Keratinocyte (primary cell): Measurements from ENCODE around the gene TMBIM1. TPM values are rescaled to one million over a fixed set of nuclear protein-coding genes. Genes with fewer than 3 reads are reported as not detected.

ENCODE experiments used
- DNase-seq: peaks from one replicate; pipeline ENCODE4 v3.0.0-alpha.2; 2011; ENCODE audit warnings: low read depth, missing footprints, low spot score
- FAIRE-seq: peaks from 2 replicates; lab custom pipeline; 2011; peaks lifted over from hg19 to GRCh38; lab: Jason Lieb, UNC
- H2AFZ ChIP-seq: 2 replicates; pipeline ENCODE4 v1.6.0; 2012; ENCODE audit warnings: low read length, control low read depth, inconsistent platforms; ENCODE audit not compliant: control insufficient read depth
- H3K27ac ChIP-seq: 2 replicates; pipeline ENCODE4 v1.5.1; 2011; ENCODE audit warnings: low read length; ENCODE audit not compliant: control insufficient read depth, insufficient read depth
- H3K27me3 ChIP-seq: 3 replicates; pipeline ENCODE4 v1.6.0; 2011; ENCODE audit warnings: low read length; ENCODE audit not compliant: control insufficient read depth, insufficient read depth; ENCODE audit errors: extremely low read depth
- H3K36me3 ChIP-seq, 2 experiments: 2 replicates in 1 of 2; 3 replicates in 1 of 2; pipeline ENCODE4 v1.5.1; 2011; ENCODE audit warnings: low read length in 2 of 2, mild to moderate bottlenecking in 1 of 2; ENCODE audit not compliant: control insufficient read depth in 2 of 2, insufficient read depth in 2 of 2; ENCODE audit errors: extremely low read depth in 1 of 2
- H3K4me1 ChIP-seq: 3 replicates; pipeline ENCODE4 v1.5.1; 2011; ENCODE audit warnings: low read length; ENCODE audit not compliant: control insufficient read depth, insufficient read depth; ENCODE audit errors: extremely low read depth
- H3K4me2 ChIP-seq: 3 replicates; pipeline ENCODE4 v1.6.0; 2011; ENCODE audit warnings: low read depth, low read length; ENCODE audit not compliant: control insufficient read depth, insufficient read depth; ENCODE audit errors: extremely low read depth
- H3K4me3 ChIP-seq, 3 experiments: fragments of 200-600 bp in 1 of 3; sonication (generic) in 1 of 3; 2 replicates in 2 of 3; 3 replicates in 1 of 3; pipeline ENCODE4 v1.5.1; 2011 to 2016; ENCODE audit warnings: low read length in 3 of 3, mild to moderate bottlenecking in 3 of 3, control low read depth in 2 of 3, inconsistent platforms in 1 of 3, low read depth in 1 of 3, mixed read lengths in 1 of 3, mixed run types in 1 of 3, moderate library complexity in 1 of 3; ENCODE audit not compliant: control insufficient read depth in 2 of 3, insufficient read depth in 2 of 3; ENCODE audit errors: extremely low read depth in 1 of 3
- H3K79me2 ChIP-seq: 2 replicates; pipeline ENCODE4 v1.6.0; 2012; ENCODE audit warnings: low read length; ENCODE audit not compliant: control insufficient read depth, insufficient read depth
- H3K9ac ChIP-seq: 3 replicates; pipeline ENCODE4 v1.6.0; 2011; ENCODE audit warnings: low read length; ENCODE audit not compliant: control insufficient read depth, insufficient read depth; ENCODE audit errors: extremely low read depth
- H3K9me1 ChIP-seq: 3 replicates; pipeline ENCODE4 v1.6.0; 2011; ENCODE audit warnings: low read length; ENCODE audit not compliant: control insufficient read depth, insufficient read depth; ENCODE audit errors: extremely low read depth
- H3K9me3 ChIP-seq: 2 replicates; pipeline ENCODE4 v1.5.1; 2012; ENCODE audit warnings: low read depth, low read length; ENCODE audit not compliant: control insufficient read depth
- H4K20me1 ChIP-seq: 3 replicates; pipeline ENCODE4 v1.6.0; 2011; ENCODE audit warnings: low read length; ENCODE audit not compliant: control insufficient read depth, insufficient read depth; ENCODE audit errors: extremely low read depth
- CTCF ChIP-seq, 3 experiments: IDR thresholded peaks in 1 of 3; conservative IDR thresholded peaks in 1 of 3; optimal IDR thresholded peaks in 1 of 3; 2 replicates in 2 of 3; 3 replicates in 1 of 3; pipeline versions ENCODE3 to v1.5.1; 2011; ENCODE audit warnings: low read length in 3 of 3, mild to moderate bottlenecking in 3 of 3, moderate library complexity in 2 of 3, control low read depth in 1 of 3, inconsistent platforms in 1 of 3; ENCODE audit not compliant: insufficient read depth in 2 of 3; ENCODE audit errors: extremely low read depth in 1 of 3
- EZH2 ChIP-seq: IDR thresholded peaks from one replicate; pipeline ENCODE4 v1.6.1; 2012; ENCODE audit warnings: inconsistent platforms, mild to moderate bottlenecking, low read length, moderate library complexity
- dilution Hi-C: fragments of 300-500 bp; cut with MboI; formaldehyde crosslinking; loops from one replicate; pipeline ENCODE4 v1.7.0; 2020; ENCODE audit warnings: low sequenced_read_pairs; ENCODE audit not compliant: extremely low pct_ligation_motif_present
- polyA plus RNA-seq, 5 experiments: library from polyadenylated mRNA; depleted of rRNA in 3 of 5; stranded (reverse) in 3 of 5; stranded (forward) in 1 of 5; unstranded in 1 of 5; fragments of >200 nt; gene quantifications; 1 replicate in 1 of 5; 2 replicates in 3 of 5; 3 replicates in 1 of 5; pipeline versions ENCODE4 v1.2.1 to v1.2.3, GENCODE V29; 2011 to 2012; ENCODE audit warnings: missing spikeins in 2 of 5, low read depth in 1 of 5, low replicate concordance in 1 of 5

Gene TMBIM1
- polyA plus RNA-seq, 1 donor (not counting 4 experiments of a cell fraction or from before 2014, with no cell fraction given), result 609 TPM

GRCh38 chr2:218277921-218278320 is 14.4 kb downstream of the TMBIM1 start:
- Histone ChIP-seq H3K27ac (no peak overlapping the region), H3K9ac (no peak overlapping the region), H3K27me3 (no peaks in the 10 kb centered on the region), H3K79me2 (peaks cover 63% of the 10 kb centered on the region), H3K4me1 (peaks cover 17% of the 10 kb centered on the region), H3K9me3 (no peaks in the 10 kb centered on the region), H3K4me3 (no peak overlapping the region), H2AFZ (no peak overlapping the region), H3K4me2 (no peak overlapping the region), H3K36me3 (peaks cover 63 to 72% of the 10 kb centered on the region in 2 experiments), H3K9me1 (no peaks in the 10 kb centered on the region), H4K20me1 (peaks cover 31% of the 10 kb centered on the region)
- FAIRE-seq (no peak), DNase-seq (no peak)
- TF ChIP-seq CTCF (optimal IDR thresholded peaks at IDR 0.05 in 1 of 3, IDR thresholded peaks at IDR 0.05 in 1 of 3, conservative IDR thresholded peaks at IDR 0.05 in 1 of 3; ENCODE audit: extremely low read depth in 1 of 3, insufficient read depth in 2 of 3, low read length in 3 of 3) (no peak), EZH2 (no peak)
- dilution Hi-C loops, result no loop called here

- H3K4me2 ChIP-seq, result no peak overlapping the region
- no peaks in the 10 kb centered on the region for H3K27me3 ChIP-seq
- peaks cover 25% of the 10 kb centered on the region for H4K20me1 ChIP-seq
- H3K9me3 ChIP-seq, result no peaks in the 10 kb centered on the region
- no peak overlapping the region for H2AFZ ChIP-seq
- no peaks in the 10 kb centered on the region for H3K9me1 ChIP-seq
- DNase-seq (no peak), FAIRE-seq (no peak)
- no peak overlapping the region for H3K27ac ChIP-seq
- H3K79me2 ChIP-seq, result peaks cover 55% of the 10 kb centered on the region
- dilution Hi-C loops, result no loop called here
- peaks cover 62 to 71% of the 10 kb centered on the region in 2 experiments for H3K36me3 ChIP-seq
- peak in 2 of 3 experiments; percentile 22 to 24 for TF ChIP-seq CTCF (optimal IDR thresholded peaks at IDR 0.05 in 1 of 3, IDR thresholded peaks at IDR 0.05 in 1 of 3, conservative IDR thresholded peaks at IDR 0.05 in 1 of 3; ENCODE audit: extremely low read depth in 1 of 3, insufficient read depth in 2 of 3, low read length in 3 of 3)
- no peak for TF ChIP-seq EZH2
- no peak overlapping the region for H3K9ac ChIP-seq
- H3K4me3 ChIP-seq, result no peak overlapping the region
- peaks cover 15% of the 10 kb centered on the region for H3K4me1 ChIP-seq
Observed at GRCh38 chr2:218276986-218277755, 15.1 kb downstream of the TMBIM1 start.
